GM19023 (cell line): ENCODE results near the gene TRPM8.
"Not testable (repeated sequence)": the region's sequence is repeated elsewhere in the genome, so short reads cannot be mapped to it uniquely, and the experiment has no call there.

Experiments
- ATAC-seq: cut with Tn5 transposase; IDR thresholded peaks from one replicate; pipeline ENCODE4 v1.9.1; 2021; ENCODE audit warnings: mild to moderate bottlenecking, moderate library complexity; ENCODE audit not compliant: unreplicated experiment

TRPM8 gene

DNA sequence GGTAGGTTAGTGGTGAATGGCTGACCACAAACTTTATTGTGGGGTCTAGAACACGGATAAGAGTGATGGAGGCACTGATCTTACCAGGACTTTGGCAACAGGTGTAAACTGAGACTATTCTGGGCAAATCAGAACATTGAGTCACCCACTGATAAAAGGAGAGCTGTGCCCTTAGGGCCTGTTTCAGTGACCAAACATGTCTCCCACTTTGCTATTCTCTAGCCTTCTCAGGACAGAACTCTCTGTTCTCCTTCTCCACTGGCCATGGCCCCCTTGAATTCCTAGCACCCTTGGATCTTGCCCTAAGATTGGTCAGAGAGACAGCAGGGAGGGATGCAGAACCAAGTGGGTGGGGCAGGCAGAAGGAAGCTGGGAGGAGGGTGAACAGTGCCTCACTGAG, 18.3 kb downstream of the TRPM8 start:
- ATAC-seq, result no peak

DNA sequence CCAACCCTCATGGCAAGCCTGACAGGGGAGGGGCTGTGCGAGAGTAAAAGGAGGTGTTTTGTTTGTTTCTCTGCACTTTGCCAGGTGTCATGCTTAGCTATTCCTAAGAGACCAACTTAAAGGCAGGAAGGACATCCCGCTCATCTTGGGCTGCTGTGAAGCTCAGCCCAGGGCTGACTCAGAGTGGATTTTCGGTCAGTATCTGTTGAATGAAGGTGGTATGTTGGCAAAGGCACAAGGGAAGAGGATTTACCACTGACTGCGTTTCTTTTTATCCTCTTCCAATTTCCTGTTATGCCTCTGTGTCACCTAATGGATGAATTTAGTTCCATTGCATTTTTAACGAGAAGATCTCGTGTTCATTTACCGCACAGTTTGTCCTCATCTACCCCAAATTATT, 18.9 kb downstream of the TRPM8 start:
- ATAC-seq, result no peak

DNA sequence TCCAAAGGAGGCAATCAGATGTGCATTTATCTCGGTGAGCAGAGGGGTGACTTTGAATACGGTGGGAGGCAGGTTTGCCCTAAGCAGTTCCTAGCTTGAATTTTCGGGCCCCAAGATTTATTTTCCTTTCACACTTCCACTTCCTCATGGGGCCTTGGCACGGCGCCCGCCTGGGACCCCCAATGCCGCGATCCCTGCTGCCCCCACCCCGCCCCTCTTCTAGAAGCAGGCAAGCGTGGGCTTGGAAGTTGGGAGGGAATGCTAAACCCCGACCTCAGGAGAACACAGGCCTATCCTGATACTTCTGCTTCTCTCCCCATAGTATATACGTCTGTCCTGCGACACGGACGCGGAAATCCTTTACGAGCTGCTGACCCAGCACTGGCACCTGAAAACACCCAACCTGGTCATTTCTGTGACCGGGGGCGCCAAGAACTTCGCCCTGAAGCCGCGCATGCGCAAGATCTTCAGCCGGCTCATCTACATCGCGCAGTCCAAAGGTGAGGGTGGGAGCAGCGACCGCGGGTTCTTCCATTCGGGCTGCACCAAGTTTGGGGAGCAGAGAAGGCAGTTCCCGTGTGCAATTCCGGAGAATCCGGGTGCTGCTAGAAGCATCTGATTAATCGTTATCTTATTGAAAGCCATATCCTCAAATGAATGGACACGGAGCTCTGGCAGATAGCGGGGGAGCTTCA, 21.6 kb downstream of the TRPM8 start:
- no peak for ATAC-seq

DNA sequence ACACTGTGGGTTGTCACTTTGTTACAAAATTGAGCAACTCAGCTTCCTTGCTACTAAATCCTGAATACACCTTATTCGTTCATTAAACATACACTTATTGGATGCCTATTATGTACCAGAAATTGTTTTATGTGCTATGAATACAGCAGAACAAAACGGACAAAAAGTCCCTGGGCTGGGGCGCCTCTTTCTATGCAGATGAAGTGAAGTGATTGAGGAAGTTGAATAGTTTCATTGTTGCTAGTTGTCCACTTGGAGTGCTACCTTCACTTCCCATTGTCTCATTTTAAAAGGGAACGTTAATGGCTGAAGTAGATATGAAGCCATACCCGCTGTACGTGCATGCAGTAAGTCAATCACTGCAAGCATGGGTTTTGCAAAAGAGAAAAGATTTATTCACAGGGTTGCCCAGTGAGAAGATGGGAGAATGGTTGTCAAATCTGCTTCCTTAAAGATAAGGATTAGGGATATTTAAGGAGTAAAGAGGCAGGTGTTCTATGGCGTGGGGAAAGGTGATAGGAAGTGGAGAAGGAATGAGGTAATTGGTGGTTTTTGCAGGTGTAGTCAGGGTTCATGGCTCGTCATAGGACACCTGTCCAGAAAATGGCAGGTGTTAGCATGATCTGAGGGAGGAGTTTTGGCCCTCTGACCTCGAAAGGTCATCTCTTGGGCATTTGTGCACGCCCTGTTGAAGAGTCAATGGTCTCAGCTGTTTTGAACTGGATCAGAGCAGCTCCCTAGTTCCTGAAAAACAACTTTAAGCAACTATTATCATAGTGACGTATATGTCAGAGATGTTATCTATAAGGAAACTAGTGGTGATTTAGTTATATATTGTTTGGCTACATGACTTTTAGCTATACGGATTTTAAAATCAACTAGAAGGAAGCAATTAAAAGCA, 23.5 kb downstream of the TRPM8 start:
- no peak for ATAC-seq

DNA sequence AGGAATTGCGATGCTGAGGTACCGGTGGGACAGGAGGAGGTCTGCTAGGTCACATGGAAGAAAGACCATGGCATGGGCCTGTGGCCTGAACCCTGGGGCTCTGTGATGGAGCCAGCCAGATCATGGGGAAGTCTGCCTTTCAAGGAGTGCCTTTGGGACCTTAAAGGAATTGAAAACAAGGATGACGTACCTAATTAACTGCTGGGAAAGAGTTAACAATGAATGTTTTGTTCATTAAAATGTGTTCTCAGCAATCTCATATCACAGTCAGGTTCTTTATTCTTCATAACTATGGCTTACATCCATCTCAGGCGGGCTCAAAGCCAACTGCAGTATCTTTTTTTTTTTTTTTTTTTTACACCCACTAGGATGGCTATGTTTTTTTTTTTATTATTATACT, 25.6 kb downstream of the TRPM8 start:
- no peak for ATAC-seq

DNA sequence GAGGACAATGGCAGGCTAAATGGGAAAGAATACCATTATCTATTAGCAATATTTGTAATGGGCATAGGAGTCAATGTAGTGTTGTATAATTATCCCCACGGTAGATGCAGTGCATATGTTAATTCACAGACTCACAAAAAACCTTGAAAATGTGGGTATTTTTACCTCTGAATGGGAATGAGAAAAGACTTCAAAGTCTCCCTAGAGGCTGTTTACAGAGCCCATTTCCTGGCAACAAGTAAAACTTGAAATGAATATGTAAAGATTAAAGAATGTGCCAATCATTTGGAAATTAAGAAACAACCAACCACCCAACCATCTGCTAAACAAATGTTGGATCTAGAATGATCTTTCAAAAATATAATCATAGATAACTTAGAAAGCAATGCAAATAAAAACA, 27.1 kb downstream of the TRPM8 start:
- ATAC-seq, result no peak

DNA sequence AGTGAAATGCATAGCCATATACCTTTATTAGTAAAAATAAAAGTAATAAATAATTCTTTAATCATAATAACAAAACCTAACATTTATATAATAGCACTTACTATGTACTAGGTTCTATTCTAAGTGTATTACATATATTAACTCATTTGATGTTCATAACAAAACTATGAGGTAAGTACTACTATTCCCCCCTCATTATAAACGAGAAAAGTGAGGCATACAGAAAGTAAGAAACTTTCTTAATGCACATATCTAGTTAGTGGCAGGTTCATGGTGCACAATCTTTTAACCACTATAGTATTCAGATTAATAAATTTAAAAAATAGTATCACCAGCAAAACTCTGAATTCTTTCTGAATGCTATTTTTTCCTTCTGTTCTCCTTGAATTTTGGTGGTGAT, 27.5 kb downstream of the TRPM8 start:
- no peak for ATAC-seq

DNA sequence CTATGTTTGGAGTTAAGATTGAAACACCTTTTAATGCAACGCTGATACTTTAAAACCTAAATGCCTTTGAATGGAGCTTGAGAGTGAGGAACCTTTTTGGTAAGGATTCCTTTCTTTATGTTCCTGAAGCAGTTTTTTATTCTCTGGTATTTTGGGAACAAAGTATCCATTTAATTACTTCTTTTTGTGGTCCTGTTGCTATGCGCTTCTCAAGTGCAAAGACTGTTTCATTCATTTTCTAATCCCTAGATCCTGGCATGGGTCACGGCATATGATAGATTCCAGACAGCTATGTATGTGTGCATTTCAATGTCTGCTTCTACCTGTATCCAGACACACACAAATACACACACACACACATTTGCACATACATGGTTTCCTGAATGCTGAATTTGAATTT, 28.0 kb downstream of the TRPM8 start:
- ATAC-seq, result no peak

DNA sequence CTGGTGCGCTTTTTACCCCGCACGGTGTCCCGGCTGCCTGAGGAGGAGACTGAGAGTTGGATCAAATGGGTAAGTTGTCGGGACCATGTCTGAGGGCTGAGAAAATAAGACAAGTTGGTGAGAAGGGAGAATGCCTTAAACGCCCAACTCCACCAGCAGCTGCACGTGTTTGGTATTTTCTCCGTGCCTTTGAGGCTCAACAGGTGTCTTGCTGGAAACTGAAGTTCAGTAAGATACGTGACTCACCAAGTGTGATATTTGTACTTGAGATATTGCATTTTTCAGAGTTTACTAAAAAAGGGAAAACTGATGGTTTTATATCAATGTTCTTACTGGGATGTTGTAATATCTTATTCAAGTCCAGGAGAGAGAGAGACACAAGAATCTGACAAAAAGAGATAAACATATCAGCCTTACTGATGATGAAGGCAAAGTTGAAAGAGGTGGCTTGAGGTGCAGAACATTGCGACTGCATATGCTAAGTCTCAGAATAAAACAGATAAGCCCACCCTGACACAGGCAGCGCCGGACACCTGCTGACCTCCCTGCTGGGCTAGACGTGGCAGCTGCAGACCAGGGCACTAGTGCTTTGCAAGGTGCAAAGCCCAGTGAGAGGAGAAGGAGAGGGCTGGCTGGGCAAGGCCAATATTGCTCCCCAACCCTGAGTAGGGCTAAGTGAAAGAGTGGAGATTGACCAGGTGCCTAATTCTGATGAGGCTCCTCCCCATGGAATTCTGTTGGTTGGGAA, 33.1 kb downstream of the TRPM8 start:
- no peak for ATAC-seq

DNA sequence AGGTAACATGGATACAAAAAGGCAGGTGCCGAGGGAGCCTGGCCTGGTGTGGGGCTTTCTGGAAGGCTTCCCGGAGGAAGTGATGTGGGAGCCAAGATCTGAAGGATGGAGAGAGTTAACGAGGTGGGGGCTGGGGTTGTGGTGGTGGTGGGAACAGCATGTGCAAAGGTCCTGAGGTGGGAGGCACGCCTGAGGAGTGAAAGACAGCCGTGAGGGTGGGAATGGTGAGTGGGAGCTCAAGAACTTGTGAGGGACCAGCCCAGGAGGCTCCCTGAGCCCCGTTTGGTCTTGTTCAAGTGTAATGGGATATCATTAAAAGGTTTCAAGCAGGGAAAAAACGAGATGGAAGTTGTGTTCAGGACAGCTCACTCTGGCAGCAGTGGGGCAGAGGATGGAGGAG, 35.2 kb downstream of the TRPM8 start:
- no peak for ATAC-seq

DNA sequence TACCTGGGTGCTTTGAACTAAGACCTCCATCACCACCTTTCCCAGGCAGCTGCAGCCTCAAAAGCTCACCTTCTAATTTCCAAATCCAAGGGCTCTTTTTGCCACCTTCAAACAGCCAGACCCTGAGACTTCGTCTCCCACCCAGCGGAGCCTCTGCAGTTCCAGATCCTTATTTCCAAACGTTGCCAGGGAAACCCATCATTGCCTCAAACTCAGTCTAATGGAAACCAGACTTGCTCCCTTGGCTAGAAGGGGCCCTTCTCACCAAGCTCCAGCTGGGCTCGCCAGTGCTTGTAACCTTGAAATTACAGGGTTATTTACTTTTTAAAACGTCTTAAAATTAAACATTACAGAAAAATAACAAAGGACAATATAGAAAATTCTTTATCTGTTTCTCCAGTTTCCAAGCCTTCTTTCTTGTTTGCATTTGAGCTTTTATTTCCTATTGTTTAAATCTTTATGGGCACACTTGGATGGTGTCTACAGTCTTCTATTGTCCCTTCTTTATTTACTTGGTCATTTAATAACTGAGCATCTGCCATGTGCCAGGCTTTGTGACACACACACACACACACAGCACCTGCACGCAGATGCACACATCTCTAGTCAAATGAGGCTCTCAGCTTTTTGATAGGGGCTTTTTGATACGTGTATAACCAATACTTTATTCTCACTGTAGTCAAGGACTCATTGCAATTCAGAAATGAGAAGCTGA, 36.1 kb downstream of the TRPM8 start:
- no peak for ATAC-seq

DNA sequence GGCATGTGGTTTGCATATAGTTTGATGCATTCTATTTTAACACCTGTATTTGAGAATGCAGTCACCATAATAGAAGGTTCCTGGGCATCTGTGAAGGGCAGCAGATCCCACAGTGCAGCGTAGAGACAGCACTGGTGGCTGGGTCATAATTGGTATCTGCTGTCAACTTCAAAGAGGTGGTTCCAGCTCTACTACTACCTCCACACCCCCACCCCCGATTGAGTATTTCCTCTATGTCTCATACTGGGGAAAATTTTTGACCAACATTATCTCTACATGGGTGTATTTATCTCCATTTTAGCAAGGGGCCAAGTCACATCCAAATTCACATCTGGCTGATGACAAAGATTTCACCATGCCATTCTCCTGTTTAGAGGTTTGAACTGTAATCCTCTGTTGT, 43.0 kb downstream of the TRPM8 start:
- ATAC-seq, result no peak

DNA sequence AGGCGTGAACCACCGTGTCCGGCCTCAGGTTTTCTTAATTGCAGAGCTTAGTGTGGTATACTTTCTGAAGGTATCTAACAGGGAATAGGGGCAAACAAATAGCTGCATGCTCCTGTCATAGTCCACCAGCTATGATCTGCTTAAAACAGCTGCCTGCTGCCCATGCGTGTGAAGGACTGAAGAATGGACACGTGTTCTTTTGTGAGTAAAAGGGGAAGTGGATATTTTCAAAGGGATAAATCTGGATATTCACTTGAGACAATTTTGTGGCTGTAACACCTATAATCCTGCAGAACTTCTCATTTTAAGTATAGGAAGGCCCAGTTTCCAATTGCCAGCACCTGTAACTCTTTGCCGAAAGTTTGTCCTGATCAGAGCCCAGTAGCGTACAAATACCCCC, 44.7 kb downstream of the TRPM8 start:
- no peak for ATAC-seq

DNA sequence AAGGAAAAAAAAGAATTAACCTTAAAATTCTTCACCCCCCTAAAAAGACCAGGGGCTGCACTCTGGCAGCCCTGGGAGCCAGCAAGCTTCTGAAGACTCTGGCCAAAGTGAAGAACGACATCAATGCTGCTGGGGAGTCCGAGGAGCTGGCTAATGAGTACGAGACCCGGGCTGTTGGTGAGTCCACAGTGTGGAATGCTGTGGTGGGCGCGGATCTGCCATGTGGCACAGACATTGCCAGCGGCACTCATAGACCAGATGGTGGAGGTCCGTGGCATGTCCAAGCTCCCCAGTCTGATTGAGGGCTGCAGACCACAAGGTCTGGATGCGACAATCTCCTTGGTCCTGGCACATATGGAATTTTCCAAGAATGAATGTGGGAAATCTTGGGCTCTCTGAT, 47.4 kb downstream of the TRPM8 start:
- no peak for ATAC-seq

DNA sequence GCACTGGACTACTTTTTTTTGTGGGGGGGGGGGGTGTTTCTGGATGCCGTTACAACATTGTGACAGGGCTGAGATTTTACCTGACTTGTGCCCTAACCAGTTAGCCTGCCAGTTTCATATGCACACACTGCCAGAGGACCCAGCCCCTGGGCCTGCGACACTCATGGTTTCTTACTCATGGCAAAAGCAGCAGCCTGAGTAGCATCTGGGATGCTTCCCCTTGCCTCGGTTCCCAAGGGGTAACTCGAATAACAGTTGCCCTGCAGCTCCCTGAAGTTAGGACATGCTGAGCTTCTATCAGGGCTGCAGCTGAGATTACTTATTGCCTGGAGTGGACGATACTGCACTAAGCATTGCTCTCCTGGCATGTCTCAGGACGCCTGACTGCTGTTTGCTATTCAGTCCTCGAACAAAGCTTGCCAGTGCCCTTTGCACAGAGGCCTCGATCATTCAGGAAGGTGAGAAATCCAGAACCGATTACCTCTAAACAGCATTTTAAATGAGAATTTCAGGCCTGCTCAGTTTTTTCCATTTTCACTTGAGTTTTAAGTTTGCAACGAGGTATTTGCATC, 47.9 kb downstream of the TRPM8 start:
- ATAC-seq, result no peak

DNA sequence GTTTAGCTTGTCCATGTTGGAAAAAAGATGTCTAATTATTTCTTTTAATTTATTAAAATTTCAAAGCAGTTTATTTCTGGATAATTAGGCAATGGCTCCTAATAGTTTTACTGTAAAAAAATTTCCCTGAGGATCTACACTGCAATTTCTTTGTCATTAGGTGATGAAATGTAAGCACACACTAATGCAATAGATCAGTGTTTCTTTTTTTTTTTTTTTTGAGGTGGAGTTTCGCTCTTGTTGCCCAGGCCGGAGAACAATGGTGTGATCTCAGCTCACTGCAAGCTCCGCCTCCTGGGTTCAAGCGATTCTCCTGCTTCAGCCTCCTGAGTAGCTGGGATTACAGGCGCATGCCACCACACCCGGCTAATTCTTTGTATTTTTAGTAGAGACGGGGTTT, 48.5 kb downstream of the TRPM8 start:
- not testable (repeated sequence) for ATAC-seq

DNA sequence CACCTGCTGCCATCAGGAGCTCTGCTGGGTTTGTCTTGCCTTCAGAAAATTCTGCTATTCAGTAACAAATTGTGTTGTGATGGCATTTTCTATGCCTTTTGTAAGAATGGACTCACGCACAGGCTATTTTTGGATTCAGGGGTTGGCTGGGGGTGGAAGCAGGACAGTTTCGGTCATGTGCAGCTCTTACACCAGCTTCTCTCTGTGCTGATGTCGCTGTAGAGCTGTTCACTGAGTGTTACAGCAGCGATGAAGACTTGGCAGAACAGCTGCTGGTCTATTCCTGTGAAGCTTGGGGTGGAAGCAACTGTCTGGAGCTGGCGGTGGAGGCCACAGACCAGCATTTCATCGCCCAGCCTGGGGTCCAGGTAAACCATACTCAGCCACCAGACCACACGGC, 49.2 kb downstream of the TRPM8 start:
- no peak for ATAC-seq

DNA sequence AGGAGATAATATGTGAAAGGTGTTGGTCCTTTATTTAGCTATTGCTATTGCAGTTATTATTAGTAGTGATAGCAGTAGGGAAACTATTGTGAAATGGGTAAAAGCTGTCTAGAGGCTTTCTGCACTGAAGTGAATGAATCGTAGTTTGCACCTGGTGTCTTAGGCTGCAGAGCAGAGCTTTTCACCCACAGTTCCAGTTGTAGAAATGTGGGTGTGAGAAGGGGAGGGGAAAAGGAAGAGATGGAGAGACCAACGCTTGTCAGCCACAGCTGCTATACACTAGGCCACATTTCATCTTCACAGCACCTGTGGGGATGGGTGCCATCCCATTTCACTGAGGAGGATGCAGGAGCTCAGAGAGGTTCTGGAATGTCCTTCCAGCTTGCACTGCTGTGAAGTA, 50.0 kb downstream of the TRPM8 start:
- no peak for ATAC-seq

DNA sequence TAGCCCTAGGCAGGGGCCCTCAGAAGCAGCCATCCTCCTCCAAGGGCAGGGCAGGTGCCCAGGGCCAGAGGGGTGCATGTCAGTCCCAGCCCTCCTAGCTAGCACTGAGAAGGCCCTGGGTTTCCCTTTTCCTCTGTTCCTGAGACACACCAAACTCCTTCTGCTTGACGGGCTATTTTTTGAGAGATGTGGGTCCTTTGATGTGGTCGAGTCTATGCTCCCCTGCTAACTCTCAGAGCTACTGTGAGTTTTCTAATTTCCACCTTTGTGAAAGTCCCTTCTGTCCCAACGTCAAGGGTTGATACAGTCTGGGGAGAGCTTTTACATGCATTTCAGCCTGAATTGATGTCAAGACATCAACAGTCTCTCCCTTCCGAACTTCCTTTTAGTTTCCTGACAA, 51.4 kb downstream of the TRPM8 start:
- no peak for ATAC-seq

DNA sequence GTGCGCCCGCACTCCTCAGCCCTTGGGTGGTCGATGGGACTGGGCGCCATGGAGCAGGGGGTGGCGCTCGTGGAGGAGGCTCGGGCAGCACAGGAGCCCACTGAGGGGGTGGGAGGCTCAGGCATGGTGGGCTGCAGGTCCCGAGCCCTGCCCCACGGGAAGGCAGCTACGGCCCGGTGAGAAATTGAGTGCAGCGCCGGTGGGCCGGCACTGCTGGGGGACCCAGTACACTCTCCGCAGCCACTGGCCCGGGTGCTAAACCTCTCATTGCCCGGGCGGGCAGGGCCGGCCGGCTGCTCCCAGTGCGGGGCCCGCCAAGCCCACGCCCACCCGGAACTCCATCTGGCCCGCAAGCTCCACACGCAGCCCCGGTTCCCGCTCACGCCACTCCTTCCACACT, 55.3 kb downstream of the TRPM8 start:
- ATAC-seq, result not testable (repeated sequence)
